GM12801 (cell line): ENCODE results near the gene TACC2.

Source experiments
- CTCF ChIP-seq: IDR thresholded peaks from one replicate; pipeline ENCODE4 v1.5.1; 2011; ENCODE audit warnings: control low read depth; ENCODE audit not compliant: insufficient read length; ENCODE audit errors: extremely low read depth

Gene TACC2

GRCh38 chr10:122122493-122122892, 133.5 kb downstream of the TACC2 start:
- TF ChIP-seq CTCF, result no peak

- TF ChIP-seq CTCF, result no peak
Measured at GRCh38 chr10:122123186-122123585, 134.2 kb downstream of the TACC2 start.

- TF ChIP-seq CTCF, result no peak
Measured at GRCh38 chr10:122124342-122124741, 135.4 kb downstream of the TACC2 start.

- TF ChIP-seq CTCF, result no peak
Measured at GRCh38 chr10:122124808-122125207, 135.8 kb downstream of the TACC2 start.

GRCh38 chr10:122126763-122127659, 138.0 kb downstream of the TACC2 start:
- TF ChIP-seq CTCF, result no peak

- no peak for TF ChIP-seq CTCF
Measured at GRCh38 chr10:122127943-122128342, 139.0 kb downstream of the TACC2 start.

- TF ChIP-seq CTCF, result no peak
Measured at GRCh38 chr10:122128357-122128756, 139.4 kb downstream of the TACC2 start.
